HepG2 (cell line): ENCODE measurements around the gene BCL2. TPM values are rescaled to one million over a fixed set of nuclear protein-coding genes. Genes with fewer than 3 reads are reported as not detected.

Experiments used
- ATAC-seq: fragments of 200-7000 bp; cut with Tn5 transposase; 3 replicates; pipeline ENCODE4 v1.9.1; 2020; ENCODE audit warnings: mild to moderate bottlenecking, moderate library complexity
- BruUV-seq: library from RNA; stranded (reverse); fragments of 400-500 nt; replicated peaks from 2 replicates; lab custom pipeline; 2021; lab: Mats Ljungman, UMichigan
- CTCF ChIA-PET: fragments of 300-600 bp; formaldehyde crosslinking; extraction: SDS; loops from one replicate; lab custom pipeline; 2021; ENCODE audit warnings: low total read pairs, inconsistent platforms, low intra/inter-chr PET ratio; lab: Yijun Ruan, JAX
- POLR2A ChIA-PET: fragments of 350-600 bp; sonication (Branson Sonifier 250); formaldehyde crosslinking; loops from one replicate; lab custom pipeline; 2020; ENCODE audit warnings: antibody characterized with exemption, inconsistent platforms; lab: Yijun Ruan, JAX
- DNase-seq: peaks from one replicate; pipeline ENCODE4 v3.0.0-alpha.2; 2015; ENCODE audit warnings: low spot score
- FAIRE-seq: peaks from 3 replicates; lab custom pipeline; 2011; peaks lifted over from hg19 to GRCh38; lab: Jason Lieb, UNC
- H2AFZ ChIP-seq: one replicate; pipeline ENCODE4 v1.6.1; 2011; ENCODE audit warnings: low read length, inconsistent platforms
- H3K27ac ChIP-seq: fragments of 300-600 bp; 3 replicates; pipeline ENCODE4 v1.8.0; 2011; ENCODE audit warnings: mixed run types, mild to moderate bottlenecking, mixed read lengths, low read length, inconsistent platforms; ENCODE audit not compliant: insufficient read depth; ENCODE audit errors: extremely low read length
- H3K27me3 ChIP-seq, 2 experiments: fragments of 200-600 bp in 1 of 2; 2 replicates in 1 of 2; 3 replicates in 1 of 2; pipeline versions ENCODE4 v1.6.0 to v1.8.0; 2011; ENCODE audit warnings: low read length in 2 of 2, mild to moderate bottlenecking in 2 of 2, moderate library complexity in 2 of 2, inconsistent platforms in 1 of 2; ENCODE audit not compliant: insufficient read depth in 2 of 2, control insufficient read depth in 1 of 2
- H3K36me3 ChIP-seq, 2 experiments: fragments of 200-600 bp in 1 of 2; replicated peaks in 1 of 2; 2 replicates in 1 of 2; 3 replicates in 1 of 2; pipeline versions ENCODE4 v1.5.1 to v1.8.0; 2011; ENCODE audit warnings: low read length in 2 of 2, inconsistent platforms in 1 of 2; ENCODE audit not compliant: insufficient read depth in 2 of 2, control insufficient read depth in 1 of 2
- H3K4me1 ChIP-seq: 2 replicates; pipeline ENCODE4 v1.5.1; 2012; ENCODE audit warnings: low read length, inconsistent platforms; ENCODE audit not compliant: insufficient read depth
- H3K4me2 ChIP-seq: 2 replicates; pipeline ENCODE4 v1.6.0; 2011; ENCODE audit warnings: low read depth, low read length, inconsistent platforms
- H3K4me3 ChIP-seq, 3 experiments: fragments of 200-600 bp in 1 of 3; sonication (generic), shearing (Covaris generic) in 1 of 3; replicated peaks in 1 of 3; 2 replicates each; pipeline ENCODE4 v1.5.1; 2011 to 2016; ENCODE audit warnings: low read length in 3 of 3, inconsistent platforms in 2 of 3, low read depth in 2 of 3, mild to moderate bottlenecking in 2 of 3, control low read depth in 1 of 3, mixed read lengths in 1 of 3; ENCODE audit not compliant: insufficient read depth in 1 of 3
- H3K79me2 ChIP-seq: one replicate; pipeline ENCODE4 v1.6.1; 2011; ENCODE audit warnings: low read length, inconsistent platforms; ENCODE audit not compliant: insufficient read depth
- H3K9ac ChIP-seq: 2 replicates; pipeline ENCODE4 v1.6.0; 2011; ENCODE audit warnings: mild to moderate bottlenecking, low read depth, low read length, inconsistent platforms; ENCODE audit not compliant: insufficient read depth
- H3K9me3 ChIP-seq: 2 replicates; pipeline ENCODE4 v1.5.1; 2012; ENCODE audit warnings: mild to moderate bottlenecking, low read length
- H4K20me1 ChIP-seq: 2 replicates; pipeline ENCODE4 v1.6.0; 2011; ENCODE audit warnings: inconsistent platforms, mild to moderate bottlenecking, low read length, moderate library complexity; ENCODE audit not compliant: insufficient read depth
- ARNT ChIP-seq: fragments of 450-650 bp; IDR thresholded peaks from 2 replicates; pipeline ENCODE4 v1.6.1; 2017
- CHD2 ChIP-seq: IDR thresholded peaks from 2 replicates; pipeline ENCODE4 v1.6.1; 2011; ENCODE audit warnings: low read depth, low read length, improper control_type of control experiment
- GATAD2A ChIP-seq: IDR thresholded peaks from 2 replicates; pipeline ENCODE4 v1.6.1; 2016
- KDM5B ChIP-seq: sonication (generic); formaldehyde crosslinking; IDR thresholded peaks from 2 replicates; pipeline ENCODE4 v1.4.0; 2020; ENCODE audit warnings: missing genetic modification reagents, mild to moderate bottlenecking, borderline replicate concordance
- MIXL1 ChIP-seq: IDR thresholded peaks from 2 replicates; pipeline ENCODE4 v1.6.1; 2016
- PHF5A ChIP-seq: IDR thresholded peaks from one replicate; pipeline ENCODE4 v1.6.1; 2018; ENCODE audit warnings: low read depth, missing genetic modification reagents; ENCODE audit not compliant: unreplicated experiment
- POLR2G ChIP-seq: fragments of 200-400 bp; formaldehyde crosslinking; IDR thresholded peaks from 2 replicates; pipeline ENCODE4 v1.6.1; 2018; ENCODE audit warnings: mild to moderate bottlenecking, low read depth, low read length, moderate library complexity
- RBFOX2 ChIP-seq: fragments of 200-400 bp; formaldehyde crosslinking; IDR thresholded peaks from 2 replicates; pipeline ENCODE4 v1.6.1; 2017; ENCODE audit warnings: low read depth, mild to moderate bottlenecking, low read length
- SIX4 ChIP-seq: sonication (generic); formaldehyde crosslinking; IDR thresholded peaks from 2 replicates; pipeline ENCODE4 v1.4.0; 2020; ENCODE audit warnings: missing genetic modification reagents
- SMARCC2 ChIP-seq: fragments of 450-650 bp; IDR thresholded peaks from 2 replicates; pipeline ENCODE4 v1.6.1; 2017; ENCODE audit warnings: antibody characterized with exemption, mild to moderate bottlenecking
- SNAPC2 ChIP-seq: sonication (generic); formaldehyde crosslinking; IDR thresholded peaks from 2 replicates; pipeline ENCODE4 v1.8.1; 2022; ENCODE audit warnings: mild to moderate bottlenecking, missing genetic modification reagents
- SP1 ChIP-seq, 2 experiments: fragments of 450-650 bp in 1 of 2; sonication (generic) in 1 of 2; formaldehyde crosslinking in 1 of 2; IDR thresholded peaks; 2 replicates each; pipeline versions ENCODE4 v1.4.0 to v1.6.1; 2016 to 2020; ENCODE audit warnings: missing genetic modification reagents in 1 of 2
- TFE3 ChIP-seq: IDR thresholded peaks from 2 replicates; pipeline ENCODE4 v1.6.1; 2016
- ZFP36L1 ChIP-seq: sonication (generic); formaldehyde crosslinking; IDR thresholded peaks from 2 replicates; pipeline ENCODE4 v1.8.0; 2022; ENCODE audit warnings: mild to moderate bottlenecking, missing genetic modification reagents, moderate library complexity
- ZFY ChIP-seq: sonication (generic); formaldehyde crosslinking; IDR thresholded peaks from 2 replicates; pipeline ENCODE4 v1.4.0; 2020; ENCODE audit warnings: missing genetic modification reagents
- ZNF589 ChIP-seq: sonication (generic); formaldehyde crosslinking; conservative IDR thresholded peaks from 2 replicates; pipeline ENCODE4 v1.8.0; 2022; ENCODE audit warnings: mild to moderate bottlenecking, moderate library complexity, missing genetic modification reagents
- ZNF678 ChIP-seq: sonication (generic); formaldehyde crosslinking; IDR thresholded peaks from 2 replicates; pipeline ENCODE4 v1.4.0; 2020; ENCODE audit warnings: mild to moderate bottlenecking, missing genetic modification reagents
- WGBS: methylation state at CpG from one replicate; pipeline ENCODE4 v1.1.6; 2017; ENCODE audit warnings: low lambda C conversion rate; 5-methylcytosine and 5-hydroxymethylcytosine counted together
- in situ Hi-C: cut with HindIII; loops from 2 replicates; pipeline ENCODE4 v1.10.0; 2017; ENCODE audit warnings: low pct_unique_long_range_greater_than_20kb; ENCODE audit not compliant: extremely low pct_ligation_motif_present
- intact Hi-C: fragments of 100-400 bp; cut with micrococcal nuclease; formaldehyde crosslinking; loops from one replicate; pipeline ENCODE4 v1.10.0; 2022; ENCODE audit not compliant: unreplicated experiment
- polyA plus RNA-seq, 8 experiments: library from polyadenylated mRNA; depleted of rRNA in 3 of 8; stranded (reverse) in 7 of 8; unstranded in 1 of 8; fragments of >200 nt; fragmentation: Illumina TruSeq in 4 of 8; extraction: Trizol in 4 of 8; gene quantifications; 2 replicates each; pipeline versions ENCODE4 v1.2.1 to v1.2.3, GENCODE V29; 2011 to 2016; ENCODE audit warnings: low read depth in 4 of 8, missing spikeins in 1 of 8, mixed read lengths in 1 of 8; ENCODE audit not compliant: insufficient read depth in 1 of 8
- total RNA-seq, 5 experiments: library from RNA; depleted of rRNA; stranded (reverse); fragments of >200 nt; fragmentation: Illumina TruSeq; extraction: Trizol; gene quantifications; 2 replicates each; pipeline ENCODE4 v1.2.3, GENCODE V29; 2016; ENCODE audit warnings: low read depth in 1 of 5
- TF ChIP-seq, protein P1 (sequence below): sonication (generic); formaldehyde crosslinking; IDR thresholded peaks from 2 replicates; pipeline ENCODE4 v1.8.0; 2022; ENCODE audit warnings: mild to moderate bottlenecking, missing genetic modification reagents; ENCODE audit not compliant: insufficient replicate concordance
- TF ChIP-seq, protein P2 (sequence below): sonication (generic); formaldehyde crosslinking; IDR thresholded peaks from 2 replicates; pipeline ENCODE4 v1.9.0; 2021; ENCODE audit warnings: missing genetic modification reagents, mild to moderate bottlenecking, borderline replicate concordance

BCL2 gene
- total and polyA plus RNA-seq, 2 of the 13 experiments (the other 11 are each of a cell fraction or from before 2014, with no cell fraction given) = 0.07 to 0.53 TPM

DNA sequence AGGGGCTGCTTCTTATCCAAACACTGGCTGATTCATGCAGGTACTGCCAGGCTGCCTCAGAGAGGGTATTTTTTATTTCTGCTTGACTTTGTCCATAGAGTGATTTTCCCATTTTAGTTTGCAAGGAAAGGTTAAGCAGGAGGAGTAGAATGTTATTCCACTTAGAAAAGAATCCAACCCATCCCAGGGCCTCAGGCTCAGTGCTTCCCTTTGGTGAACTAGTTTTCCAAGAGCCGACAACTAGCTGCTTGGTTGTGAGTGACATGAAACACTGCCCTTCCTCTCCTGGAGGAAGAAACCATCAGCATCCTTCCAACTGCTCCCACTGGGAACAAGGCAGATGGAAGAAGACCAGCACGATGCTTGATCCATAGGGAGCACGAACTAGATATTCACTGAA is 58.5 kb downstream of the BCL2 start:
- Histone ChIP-seq H4K20me1 (no peaks in the 10 kb centered on the region), H3K9me3 (no peaks in the 10 kb centered on the region), H3K36me3 (no peaks in the 10 kb centered on the region), H3K27me3 (peaks cover 1 to 6% of the 10 kb centered on the region in 2 experiments; a peak in 2 of 5 replicates), H3K9ac (no peak overlapping the region), H3K27ac (no peak overlapping the region), H2AFZ (no peak overlapping the region), H3K4me2 (no peak overlapping the region), H3K79me2 (no peaks in the 10 kb centered on the region), H3K4me3 (no peak overlapping the region), H3K4me1 (no peaks in the 10 kb centered on the region)
- ATAC-seq (no peak), FAIRE-seq (no peak), DNase-seq (no peak)
- in situ Hi-C loops = no loop called here
- POLR2A ChIA-PET = no interaction called here
- WGBS = 13% methylated on average over 3 of the region's 3 CpGs
- TF ChIP-seq RBFOX2 (no peak), MIXL1 (CRISPR knock-in tag) (no peak), SNAPC2 (CRISPR knock-in tag) (no peak), PHF5A (CRISPR knock-in tag) (no peak), ZNF589 (no peak), ARNT (no peak), KDM5B (no peak), ZFP36L1 (CRISPR knock-in tag) (no peak), CHD2 (no peak), SP1 (IDR thresholded peaks at IDR 0.05) (no peak), SP1 (CRISPR knock-in tag; IDR thresholded peaks at IDR 0.05) (no peak), SMARCC2 (no peak), ZNF678 (CRISPR knock-in tag) (no peak), SIX4 (CRISPR knock-in tag) (no peak), POLR2G (no peak), TFE3 (CRISPR knock-in tag) (no peak), GATAD2A (CRISPR knock-in tag) (no peak), ZFY (CRISPR knock-in tag) (no peak)
- TF ChIP-seq, protein P1, sequence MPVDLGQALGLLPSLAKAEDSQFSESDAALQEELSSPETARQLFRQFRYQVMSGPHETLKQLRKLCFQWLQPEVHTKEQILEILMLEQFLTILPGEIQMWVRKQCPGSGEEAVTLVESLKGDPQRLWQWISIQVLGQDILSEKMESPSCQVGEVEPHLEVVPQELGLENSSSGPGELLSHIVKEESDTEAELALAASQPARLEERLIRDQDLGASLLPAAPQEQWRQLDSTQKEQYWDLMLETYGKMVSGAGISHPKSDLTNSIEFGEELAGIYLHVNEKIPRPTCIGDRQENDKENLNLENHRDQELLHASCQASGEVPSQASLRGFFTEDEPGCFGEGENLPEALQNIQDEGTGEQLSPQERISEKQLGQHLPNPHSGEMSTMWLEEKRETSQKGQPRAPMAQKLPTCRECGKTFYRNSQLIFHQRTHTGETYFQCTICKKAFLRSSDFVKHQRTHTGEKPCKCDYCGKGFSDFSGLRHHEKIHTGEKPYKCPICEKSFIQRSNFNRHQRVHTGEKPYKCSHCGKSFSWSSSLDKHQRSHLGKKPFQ = no peak
- TF ChIP-seq, protein P2, sequence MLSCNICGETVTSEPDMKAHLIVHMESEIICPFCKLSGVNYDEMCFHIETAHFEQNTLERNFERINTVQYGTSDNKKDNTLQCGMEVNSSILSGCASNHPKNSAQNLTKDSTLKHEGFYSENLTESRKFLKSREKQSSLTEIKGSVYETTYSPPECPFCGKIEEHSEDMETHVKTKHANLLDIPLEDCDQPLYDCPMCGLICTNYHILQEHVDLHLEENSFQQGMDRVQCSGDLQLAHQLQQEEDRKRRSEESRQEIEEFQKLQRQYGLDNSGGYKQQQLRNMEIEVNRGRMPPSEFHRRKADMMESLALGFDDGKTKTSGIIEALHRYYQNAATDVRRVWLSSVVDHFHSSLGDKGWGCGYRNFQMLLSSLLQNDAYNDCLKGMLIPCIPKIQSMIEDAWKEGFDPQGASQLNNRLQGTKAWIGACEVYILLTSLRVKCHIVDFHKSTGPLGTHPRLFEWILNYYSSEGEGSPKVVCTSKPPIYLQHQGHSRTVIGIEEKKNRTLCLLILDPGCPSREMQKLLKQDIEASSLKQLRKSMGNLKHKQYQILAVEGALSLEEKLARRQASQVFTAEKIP = no peak
- BruUV-seq = no TSS peak
- CTCF ChIA-PET = no interaction called here
- intact Hi-C loops = no loop called here
